ENCODE measurements around the gene CCDC33. TPM values are rescaled to one million over a fixed set of nuclear protein-coding genes. Genes with fewer than 3 reads are reported as not detected.
A peak's percentile ranks its signal among the peaks of the same experiment; 100 is the strongest.

CCDC33 gene
- total RNA-seq, 1 experiment from 2014 or later, result not detected

GRCh38 chr15:74383695-74384565 lies 147.8 kb downstream of the CCDC33 start:
- TF ChIP-seq CTCF (IDR thresholded peaks at IDR 0.05; ENCODE audit: insufficient read depth in 1 of 2, low read depth in 1 of 2, low read length in 1 of 2, severe bottlenecking in 1 of 2, unreplicated experiment in 1 of 2), result no peak
- POLR2A ChIA-PET, result no interaction called here
- Histone ChIP-seq H3K36me3 (ENCODE audit: control insufficient read depth, insufficient read depth, low read length) (no peaks in the 10 kb centered on the region), H3K4me1 (peaks cover 62% of the 10 kb centered on the region), H3K4me3 (ENCODE audit: low read depth, low read length) (no peak overlapping the region), H3K27me3 (replicated peaks; ENCODE audit: control insufficient read depth, insufficient read depth, low read length) (no peaks in the 10 kb centered on the region), H3K9me3 (no peaks in the 10 kb centered on the region)
- CTCF ChIA-PET, result no interaction called here
- no TSS peak for BruUV-seq (replicated peaks)
- H3K4me1 Mint-ChIP-seq (ENCODE audit: low read depth, unreplicated experiment), result peaks cover 9% of the 10 kb centered on the region
- H3K27ac Mint-ChIP-seq (ENCODE audit: unreplicated experiment), result peak overlapping the region; percentile 5
- DNase-seq, result no peak
- H3K36me3 Mint-ChIP-seq (ENCODE audit: insufficient read depth, unreplicated experiment), result no peaks in the 10 kb centered on the region
- H3K9me3 Mint-ChIP-seq (ENCODE audit: unreplicated experiment), result no peaks in the 10 kb centered on the region
- no peaks in the 10 kb centered on the region for H3K27me3 Mint-ChIP-seq (ENCODE audit: insufficient read depth, unreplicated experiment)
- no peak overlapping the region for H3K4me3 Mint-ChIP-seq (ENCODE audit: unreplicated experiment)
- intact Hi-C loops (cut with micrococcal nuclease; ENCODE audit: unreplicated experiment), result no loop called here

- intact Hi-C loops (cut with micrococcal nuclease; ENCODE audit: unreplicated experiment), result no loop called here
- H3K4me3 Mint-ChIP-seq (ENCODE audit: unreplicated experiment), result no peak overlapping the region
- TF ChIP-seq CTCF (IDR thresholded peaks at IDR 0.05; ENCODE audit: insufficient read depth in 1 of 2, low read depth in 1 of 2, low read length in 1 of 2, severe bottlenecking in 1 of 2, unreplicated experiment in 1 of 2), result no peak
- peak overlapping the region; percentile 5 for H3K27ac Mint-ChIP-seq (ENCODE audit: unreplicated experiment)
- H3K36me3 Mint-ChIP-seq (ENCODE audit: insufficient read depth, unreplicated experiment), result peaks cover 5% of the 10 kb centered on the region
- ChIA-PET POLR2A (no interaction called here), CTCF (no interaction called here)
- no TSS peak for BruUV-seq (replicated peaks)
- H3K9me3 Mint-ChIP-seq (ENCODE audit: unreplicated experiment), result no peaks in the 10 kb centered on the region
- peaks cover 14% of the 10 kb centered on the region for H3K4me1 Mint-ChIP-seq (ENCODE audit: low read depth, unreplicated experiment)
- H3K4me1 ChIP-seq, result peaks cover 68% of the 10 kb centered on the region
- no peaks in the 10 kb centered on the region for H3K36me3 ChIP-seq (ENCODE audit: control insufficient read depth, insufficient read depth, low read length)
- no peaks in the 10 kb centered on the region for H3K27me3 ChIP-seq (replicated peaks; ENCODE audit: control insufficient read depth, insufficient read depth, low read length)
- H3K27me3 Mint-ChIP-seq (ENCODE audit: insufficient read depth, unreplicated experiment), result no peaks in the 10 kb centered on the region
- no peaks in the 10 kb centered on the region for H3K9me3 ChIP-seq
- H3K4me3 ChIP-seq (ENCODE audit: low read depth, low read length), result no peak overlapping the region
- DNase-seq, result no peak
These were observed 148.4 kb downstream of the CCDC33 start for GRCh38 chr15:74384566-74384880.

GRCh38 chr15:74384881-74385643 lies 148.9 kb downstream of the CCDC33 start:
- Mint-ChIP-seq H3K36me3 (ENCODE audit: insufficient read depth, unreplicated experiment) (peaks cover 9% of the 10 kb centered on the region), H3K27ac (ENCODE audit: unreplicated experiment) (no peak overlapping the region), H3K27me3 (ENCODE audit: insufficient read depth, unreplicated experiment) (no peaks in the 10 kb centered on the region), H3K4me1 (ENCODE audit: low read depth, unreplicated experiment) (peaks cover 14% of the 10 kb centered on the region), H3K4me3 (ENCODE audit: unreplicated experiment) (no peak overlapping the region), H3K9me3 (ENCODE audit: unreplicated experiment) (no peaks in the 10 kb centered on the region)
- ChIA-PET CTCF (interaction anchor here (1.1 to 1.3 kb wide), 3 partner anchors 54 to 76 kb away, joined by 3 to 14 read pairs (median 4); partner anchors contain the start of gene UBL7), POLR2A (no interaction called here)
- intact Hi-C loops (cut with micrococcal nuclease; ENCODE audit: unreplicated experiment), result no loop called here
- no peaks in the 10 kb centered on the region for H3K36me3 ChIP-seq (ENCODE audit: control insufficient read depth, insufficient read depth, low read length)
- no peak overlapping the region for H3K4me3 ChIP-seq (ENCODE audit: low read depth, low read length)
- H3K4me1 ChIP-seq, result peaks cover 73% of the 10 kb centered on the region
- TF ChIP-seq CTCF (IDR thresholded peaks at IDR 0.05; ENCODE audit: insufficient read depth in 1 of 2, low read depth in 1 of 2, low read length in 1 of 2, severe bottlenecking in 1 of 2, unreplicated experiment in 1 of 2), result no peak
- no TSS peak for BruUV-seq (replicated peaks)
- H3K27me3 ChIP-seq (replicated peaks; ENCODE audit: control insufficient read depth, insufficient read depth, low read length), result no peaks in the 10 kb centered on the region
- DNase-seq, result no peak
- H3K9me3 ChIP-seq, result no peaks in the 10 kb centered on the region
